HG03558 (cell line): ENCODE data around the gene DMD.
"Not testable (repeated sequence)": the region's sequence is repeated elsewhere in the genome, so short reads cannot be mapped to it uniquely, and the experiment has no call there.

ENCODE experiments used
- ATAC-seq: cut with Tn5 transposase; IDR thresholded peaks from one replicate; pipeline ENCODE4 v1.9.1; 2021; ENCODE audit warnings: moderate number of reproducible peaks; ENCODE audit not compliant: unreplicated experiment; ENCODE audit errors: extremely low read depth

DMD gene

GRCh38 chrX:33211356-33212260 lies at the start of gene DMD:
TSS of gene DMD (minus strand) at chrX:33211549. CDS start at chrX:33211312, 237 bp downstream.
- ATAC-seq = no peak

DNA sequence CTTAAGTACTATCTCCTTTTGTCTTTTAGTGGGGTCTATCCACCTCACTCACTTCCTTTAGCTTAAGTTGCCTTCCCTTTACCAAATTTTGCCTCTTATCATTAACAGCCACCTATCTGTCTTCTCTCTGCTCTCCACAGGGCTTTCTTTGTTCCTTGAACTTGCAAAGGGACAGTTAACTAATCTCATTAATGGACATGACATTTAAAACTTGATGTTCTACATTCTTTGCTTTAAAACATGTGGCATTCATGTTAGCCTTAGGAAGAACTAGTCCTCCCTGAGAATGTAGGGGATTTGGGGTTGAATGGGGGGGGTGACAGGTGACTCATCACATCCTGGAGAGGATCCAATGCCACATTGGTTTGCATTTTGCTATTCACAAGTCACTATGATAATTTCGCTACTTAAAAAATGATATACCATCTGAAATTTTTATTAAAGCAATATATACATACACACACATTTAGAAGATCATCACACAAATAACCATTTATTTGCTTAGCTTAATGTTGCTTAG lies 41.0 kb upstream of the DMD start:
- no peak for ATAC-seq

DNA sequence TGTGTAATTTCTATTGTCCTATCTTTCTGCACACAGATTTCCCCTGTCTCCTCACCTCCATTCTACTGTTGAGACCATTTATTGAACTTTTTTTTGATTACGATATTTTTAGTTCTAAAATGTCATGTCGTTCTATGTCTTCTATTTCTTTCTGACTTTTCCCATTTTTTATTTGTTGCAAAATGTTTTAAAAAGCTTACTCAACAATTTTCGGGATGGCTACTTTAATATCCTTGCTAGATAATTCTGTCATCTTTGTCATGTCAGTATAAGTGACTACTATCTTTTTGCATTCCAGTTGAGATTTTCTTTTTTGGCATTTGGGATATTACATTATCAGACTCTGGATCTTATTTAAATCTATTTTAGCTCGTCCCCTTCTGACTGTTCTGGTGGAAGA lies 7.5 kb upstream of the DMD start:
- no peak for ATAC-seq

GRCh38 chrX:33210156-33210555 lies 1.2 kb downstream of the DMD start:
- no peak for ATAC-seq

- ATAC-seq = no peak
Measured at GRCh38 chrX:33207056-33207455, 4.3 kb downstream of the DMD start.

- no peak for ATAC-seq
Measured at GRCh38 chrX:33205321-33205720, 6.0 kb downstream of the DMD start.

GRCh38 chrX:33204889-33205288 lies 6.5 kb downstream of the DMD start:
- no peak for ATAC-seq

DNA sequence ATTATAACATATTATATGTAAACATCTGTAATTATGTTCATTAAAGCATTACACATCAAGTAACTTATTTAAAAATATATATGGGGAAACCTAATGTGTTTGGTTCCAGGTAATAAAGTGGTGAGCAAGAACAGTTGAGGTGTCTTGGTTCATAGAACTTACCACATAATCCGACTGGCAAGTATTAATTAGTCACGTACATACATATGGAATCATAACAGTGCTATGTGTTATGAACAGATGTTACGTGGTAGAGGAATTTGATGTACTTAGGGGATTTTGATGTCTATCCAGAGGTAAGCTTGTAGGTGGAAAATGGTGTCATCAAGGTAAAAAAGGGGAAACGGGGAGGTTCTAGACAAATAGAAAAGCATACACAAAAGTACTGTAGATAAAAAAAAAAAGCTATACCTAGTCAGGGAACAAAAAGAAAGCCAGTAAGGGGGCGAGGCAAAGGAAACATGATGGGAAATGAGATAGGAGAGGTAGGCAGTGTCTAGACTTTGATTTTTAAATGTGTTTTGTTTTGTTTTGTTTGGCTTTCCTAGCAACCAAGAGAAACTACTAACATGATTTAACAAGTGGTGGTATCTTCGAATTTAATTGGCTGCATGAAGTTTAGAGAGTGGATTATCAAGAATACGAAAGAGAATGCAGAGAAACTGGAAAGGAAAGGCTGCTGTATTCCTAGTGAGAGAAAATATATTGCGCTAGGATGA lies 12.6 kb downstream of the DMD start:
- ATAC-seq = no peak

GRCh38 chrX:33195698-33196097 lies 15.7 kb downstream of the DMD start:
- ATAC-seq = no peak

- no peak for ATAC-seq
Measured at GRCh38 chrX:33194876-33195433, 16.4 kb downstream of the DMD start.

- no peak for ATAC-seq
Measured at GRCh38 chrX:33194289-33194688, 17.1 kb downstream of the DMD start.

DNA sequence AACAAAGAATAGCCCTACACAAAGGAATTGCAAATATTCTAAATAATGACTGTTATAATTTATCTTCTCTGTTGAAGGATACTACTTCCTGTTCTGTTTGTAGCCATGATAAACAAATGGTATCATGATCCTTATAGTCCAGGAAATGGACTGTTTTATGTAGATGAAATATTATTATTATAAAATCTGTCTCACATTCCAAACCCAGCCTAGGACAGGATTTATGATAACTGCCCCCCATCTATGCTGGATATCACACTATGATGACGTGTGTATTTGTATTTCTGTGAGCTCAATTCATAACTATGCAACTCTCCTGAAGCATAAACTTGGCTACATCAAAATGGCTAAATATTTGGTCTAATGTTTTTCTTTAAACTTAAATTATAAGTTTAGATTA lies 21.3 kb downstream of the DMD start:
- no peak for ATAC-seq

DNA sequence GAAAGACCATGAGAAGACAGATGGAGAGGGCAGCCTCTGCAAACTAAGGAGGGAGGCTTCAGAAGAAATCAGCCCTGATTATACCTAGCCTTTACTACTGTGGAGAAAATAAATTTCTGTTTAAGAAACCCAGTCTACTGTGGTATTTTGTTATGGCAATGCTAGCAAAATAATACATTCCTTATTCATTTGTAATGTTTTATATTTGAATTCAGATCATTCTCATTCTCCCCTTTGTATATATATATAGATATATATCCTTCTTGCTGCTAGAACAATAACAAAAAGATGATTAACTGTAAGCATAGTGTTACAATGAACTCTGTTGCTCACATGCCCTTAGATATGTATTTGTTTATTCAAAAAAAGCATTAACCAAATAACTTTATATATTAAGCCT lies 22.5 kb downstream of the DMD start:
- no peak for ATAC-seq

DNA sequence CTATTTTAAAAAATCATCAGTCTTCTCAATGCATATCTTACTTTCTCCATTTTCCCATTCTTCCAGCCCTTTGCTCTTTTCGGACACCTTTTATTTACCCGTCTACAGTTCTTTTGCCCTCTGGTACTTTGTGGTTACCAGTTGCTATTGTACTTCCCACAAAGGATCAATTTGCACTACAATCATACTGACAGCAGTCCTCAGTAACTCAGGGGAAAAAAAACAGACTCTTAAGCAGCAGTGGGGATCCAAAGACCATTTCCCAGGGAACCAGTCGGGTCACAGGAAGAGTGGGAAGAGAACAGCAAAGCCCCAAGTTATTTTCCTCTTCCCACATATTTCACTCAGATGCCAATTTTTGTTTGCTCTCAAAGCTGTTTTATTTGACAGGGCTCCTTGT lies 23.1 kb downstream of the DMD start:
- no peak for ATAC-seq

DNA sequence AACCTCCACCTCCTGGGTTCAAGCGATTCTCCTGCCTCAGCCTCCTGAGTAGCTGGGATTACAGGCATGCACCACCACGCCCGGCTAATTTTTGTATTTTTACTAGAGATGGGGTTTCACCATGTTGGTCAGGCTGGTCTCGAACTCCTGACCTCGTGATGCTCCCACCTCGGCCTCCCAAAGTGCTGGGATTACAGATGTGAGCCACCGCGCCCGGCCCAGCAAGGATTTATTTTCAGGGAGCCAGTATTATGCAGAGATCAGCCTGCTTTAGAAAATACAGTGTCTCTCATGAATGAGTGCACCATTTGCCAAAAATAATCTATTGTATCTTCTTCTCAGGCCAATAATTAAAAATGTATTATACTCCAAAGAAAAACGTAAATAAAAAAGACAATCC lies 26.5 kb downstream of the DMD start:
- not testable (repeated sequence) for ATAC-seq

DNA sequence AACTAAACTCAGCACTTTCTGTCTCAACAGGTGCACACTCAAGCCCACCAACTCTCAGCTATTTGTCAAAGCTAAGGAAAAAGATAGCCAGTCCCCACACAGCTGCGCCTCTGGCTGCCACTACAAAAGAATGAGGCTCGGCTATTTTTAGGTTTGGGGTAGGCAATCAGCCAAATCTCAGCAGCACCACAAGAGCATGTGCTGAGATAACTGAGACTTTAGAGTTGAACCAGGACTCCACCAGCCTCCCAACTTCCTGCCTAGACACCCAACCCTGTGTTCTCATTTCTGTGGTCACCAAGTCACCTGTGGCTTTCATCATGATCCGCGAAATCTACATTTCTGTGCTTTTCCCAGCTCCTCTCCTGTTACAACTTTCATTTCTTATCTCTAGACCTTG lies 28.0 kb downstream of the DMD start:
- no peak for ATAC-seq

DNA sequence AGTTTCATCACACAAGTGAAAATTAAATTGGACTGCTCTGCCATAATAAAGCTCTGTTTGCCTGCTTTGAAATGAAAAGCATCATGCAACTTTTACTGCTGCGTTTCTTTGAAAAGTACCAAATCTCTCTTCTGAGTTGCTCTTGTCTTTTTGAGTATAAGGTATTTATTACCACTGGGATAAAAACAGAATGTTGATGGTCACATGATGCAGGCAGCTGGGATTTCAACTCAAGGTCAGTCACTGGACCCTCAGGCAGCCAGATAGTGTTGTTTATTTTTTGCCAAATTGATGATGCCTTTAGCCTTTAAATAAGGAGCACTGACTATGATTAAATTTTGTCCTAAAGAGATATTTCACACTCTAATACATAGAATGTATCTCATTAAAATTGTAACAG lies 32.7 kb downstream of the DMD start:
- ATAC-seq = no peak

DNA sequence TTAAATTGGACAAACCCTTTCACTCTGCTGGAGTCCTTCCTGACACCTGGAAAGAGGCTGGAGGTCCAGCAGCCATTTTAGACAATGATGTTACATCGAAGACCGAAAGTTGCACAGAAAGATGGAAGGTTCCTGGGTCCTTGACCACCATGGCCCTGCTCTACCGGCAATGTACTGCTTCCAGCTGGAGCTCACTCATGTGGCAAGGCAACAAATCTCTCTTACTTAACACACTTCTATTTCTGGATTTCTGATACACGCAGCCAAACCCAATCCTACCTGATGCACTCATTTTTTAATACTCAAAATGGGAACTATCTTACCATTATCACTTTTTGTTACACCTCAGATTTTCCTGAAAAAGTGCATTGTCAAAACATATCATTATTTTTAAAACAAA lies 33.1 kb downstream of the DMD start:
- no peak for ATAC-seq

- ATAC-seq = no peak
Measured at GRCh38 chrX:33175201-33175600, 36.1 kb downstream of the DMD start.

DNA sequence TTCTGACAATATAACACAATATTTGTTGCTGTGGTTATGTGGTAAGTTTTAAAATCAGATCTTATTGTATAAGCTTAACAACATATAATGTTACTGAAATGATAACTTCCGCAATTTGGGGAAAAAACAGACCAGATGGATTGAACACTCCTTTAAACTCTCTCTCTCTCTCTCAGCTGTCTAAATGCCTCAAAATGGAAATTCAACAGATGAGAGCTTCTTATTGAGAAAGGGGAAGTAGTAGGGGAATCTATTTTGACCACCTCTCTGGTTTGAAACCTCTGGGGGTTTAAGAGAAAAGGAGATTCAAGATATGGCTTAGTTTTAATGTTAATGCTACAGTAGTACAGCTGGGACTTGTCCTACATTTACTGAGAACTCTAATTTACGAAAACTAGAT lies 40.3 kb downstream of the DMD start:
- ATAC-seq = no peak

- ATAC-seq = no peak
Measured at GRCh38 chrX:33161829-33162228, 49.5 kb downstream of the DMD start.
